Measurements from ENCODE around the gene DMKN.

The DMKN gene

DNA sequence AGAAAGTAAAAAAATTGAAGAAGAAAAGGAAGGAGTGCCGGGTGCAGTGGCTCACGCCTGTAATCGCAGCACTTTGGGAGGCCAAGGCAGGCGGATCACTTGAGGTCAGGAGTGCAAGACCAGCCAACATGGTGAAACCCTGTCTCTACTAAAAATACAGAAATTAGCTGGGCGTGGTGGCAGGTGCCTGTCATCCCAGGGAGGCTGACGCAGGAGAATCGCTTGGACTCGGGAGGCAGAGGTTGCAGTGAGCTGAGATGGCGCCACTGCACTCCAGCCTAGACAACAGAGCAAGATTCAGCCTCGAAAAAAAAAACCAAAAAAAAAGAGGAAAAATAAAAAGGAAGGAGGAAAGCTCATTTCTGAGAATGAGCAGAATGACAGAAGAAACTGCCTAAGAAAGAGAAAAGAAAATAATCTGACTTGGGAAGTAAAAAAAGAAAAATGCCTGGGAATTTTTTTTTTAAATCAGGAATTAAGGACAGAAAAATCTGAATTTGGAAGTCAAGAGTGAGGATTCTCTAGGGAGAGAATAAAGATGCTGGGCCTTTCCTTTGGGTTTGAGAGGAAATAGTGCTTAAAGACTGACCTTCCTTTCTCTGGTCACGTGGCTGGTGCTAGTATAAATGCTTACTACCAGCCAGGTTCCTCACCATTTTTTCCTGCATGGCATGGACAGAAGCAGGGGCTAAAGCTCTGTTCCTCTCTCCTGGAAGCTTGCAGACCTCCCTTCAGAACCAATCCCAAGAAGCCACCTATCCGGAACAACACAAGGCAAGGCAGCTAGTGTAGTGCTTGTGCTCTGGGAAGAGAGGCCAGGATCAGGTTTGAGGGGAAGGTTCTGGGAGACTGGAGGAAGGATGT lies 65.6 kb downstream of the DMKN start, which contains the start of gene FFAR2:
FFAR2 (plus strand) TSS at position 652 of the 864 bp plus-strand sequence. CDS start 1,458 bp downstream, outside the sequence.
- Histone ChIP-seq H3K27me3 (ENCODE audit: insufficient read depth, low read length, poor library complexity) (no peaks in the 10 kb centered on the region), H2BK5ac (ENCODE audit: low read length) (no peak within 1 kb of the TSS), H2AK5ac (ENCODE audit: low read length) (no peak within 1 kb of the TSS), H3K23ac (ENCODE audit: low read length) (no peak within 1 kb of the TSS), H4K5ac (ENCODE audit: low read length) (no peak within 1 kb of the TSS), H3K36me3 (ENCODE audit: control insufficient read depth, insufficient read depth, low read length) (no peaks in the 10 kb centered on the region), H3K4me3 (ENCODE audit: low read length) (no peak within 1 kb of the TSS), H2BK120ac (ENCODE audit: low read depth, low read length) (no peak within 1 kb of the TSS), H3K56ac (ENCODE audit: low read length) (no peak within 1 kb of the TSS), H2BK15ac (replicated peaks; ENCODE audit: low read depth) (no peak within 1 kb of the TSS), H3K79me2 (ENCODE audit: control insufficient read depth, insufficient read depth, low read length) (no peaks in the 10 kb centered on the region), H3K9ac (ENCODE audit: low read length) (no peak within 1 kb of the TSS), H3K4ac (ENCODE audit: low read depth, low read length) (no peak within 1 kb of the TSS), H3K4me2 (ENCODE audit: low read length) (no peak within 1 kb of the TSS), H3K79me1 (ENCODE audit: low read length) (no peaks in the 10 kb centered on the region), H3K27ac (ENCODE audit: low read depth, low read length) (no peak within 1 kb of the TSS), H3K4me1 (ENCODE audit: control insufficient read depth, low read depth, low read length) (no peaks in the 10 kb centered on the region), H4K8ac (ENCODE audit: low read depth, low read length) (no peak within 1 kb of the TSS), H3K18ac (ENCODE audit: low read length) (no peak within 1 kb of the TSS)
- DNase-seq = no peak
- WGBS (ENCODE audit: extremely low coverage, insufficient coverage, low lambda C conversion rate) = no CpG with 5 or more reads among the region's 12 CpGs

All from mesendoderm (in vitro differentiated cells).